ENCODE measurements around the gene AFG3L2.

AFG3L2 gene

GRCh38 chr18:12315911-12316310 lies 61.1 kb downstream of the AFG3L2 start:
- Histone ChIP-seq H3K27ac (ENCODE audit: low read depth in 2 of 2, low read length in 2 of 2) (peak overlapping the region in 1 of 2 donors; percentile 13), H3K4me3 (ENCODE audit: low read length in 2 of 2) (no peak overlapping the region), H3K36me3 (ENCODE audit: control insufficient read depth in 2 of 2, insufficient read depth in 2 of 2, low read length in 2 of 2) (peaks cover 0 to 5% of the 10 kb centered on the region in 2 donors), H3K4me1 (ENCODE audit: control insufficient read depth in 2 of 2, insufficient read depth in 2 of 2, low read length in 2 of 2) (peaks cover 3 to 7% of the 10 kb centered on the region in 2 donors), H3K9me3 (ENCODE audit: control insufficient read depth in 2 of 2, low read length in 2 of 2) (no peaks in the 10 kb centered on the region), H3K9ac (ENCODE audit: low read depth in 1 of 2, low read length in 2 of 2) (no peak overlapping the region), H3K27me3 (ENCODE audit: control insufficient read depth in 2 of 2, insufficient read depth in 2 of 2, low read length in 2 of 2) (no peaks in the 10 kb centered on the region)

GRCh38 chr18:12315490-12315889 lies 61.5 kb downstream of the AFG3L2 start:
- Histone ChIP-seq H3K9ac (ENCODE audit: low read depth in 1 of 2, low read length in 2 of 2) (no peak overlapping the region), H3K27me3 (ENCODE audit: control insufficient read depth in 2 of 2, insufficient read depth in 2 of 2, low read length in 2 of 2) (no peaks in the 10 kb centered on the region), H3K4me3 (ENCODE audit: low read length in 2 of 2) (no peak overlapping the region), H3K9me3 (ENCODE audit: control insufficient read depth in 2 of 2, low read length in 2 of 2) (no peaks in the 10 kb centered on the region), H3K4me1 (ENCODE audit: control insufficient read depth in 2 of 2, insufficient read depth in 2 of 2, low read length in 2 of 2) (peaks cover 3 to 7% of the 10 kb centered on the region in 2 donors), H3K36me3 (ENCODE audit: control insufficient read depth in 2 of 2, insufficient read depth in 2 of 2, low read length in 2 of 2) (peaks cover 0 to 2% of the 10 kb centered on the region in 2 donors), H3K27ac (ENCODE audit: low read depth in 2 of 2, low read length in 2 of 2) (no peak overlapping the region)

DNA sequence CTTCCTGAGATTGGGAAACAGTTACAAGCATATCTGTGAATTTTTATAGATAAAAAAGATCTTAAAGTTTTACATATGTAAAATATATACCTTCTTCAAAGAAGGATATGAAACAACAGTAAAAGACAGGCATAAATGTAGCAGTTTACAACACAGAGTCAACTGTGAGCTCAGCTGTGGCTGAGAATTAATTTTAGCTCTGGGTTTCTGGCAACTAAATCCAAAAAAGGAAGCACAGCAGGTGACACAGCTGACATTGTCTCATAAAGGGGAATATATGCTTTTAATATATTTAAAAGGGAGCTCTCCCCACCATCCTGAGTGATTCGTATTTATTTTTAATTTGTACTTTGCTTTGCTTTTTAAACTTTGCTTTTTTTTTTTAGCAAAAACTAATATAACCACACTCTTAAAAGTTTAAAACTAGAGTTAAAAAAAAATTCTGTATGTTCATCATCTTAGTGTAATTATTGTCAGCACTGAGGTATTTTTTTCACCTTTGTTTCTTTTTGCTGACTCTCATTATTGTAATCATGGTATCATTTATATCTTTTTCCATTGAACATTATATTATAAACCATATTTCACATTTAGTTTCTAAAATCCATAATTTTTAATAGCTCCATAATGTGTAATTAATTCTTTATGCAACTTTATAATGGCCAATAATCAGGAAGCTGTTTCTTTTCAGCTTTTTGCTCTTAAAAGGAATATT lies 62.3 kb downstream of the AFG3L2 start:
- no peak overlapping the region for H3K27ac ChIP-seq (ENCODE audit: low read depth in 2 of 2, low read length in 2 of 2)
- H3K27me3 ChIP-seq (ENCODE audit: control insufficient read depth in 2 of 2, insufficient read depth in 2 of 2, low read length in 2 of 2): peaks cover 2% of the 10 kb centered on the region in 2 donors
- H3K9ac ChIP-seq (ENCODE audit: low read depth in 1 of 2, low read length in 2 of 2): no peak overlapping the region
- H3K4me3 ChIP-seq (ENCODE audit: low read length in 2 of 2): no peak overlapping the region
- peaks cover 3 to 9% of the 10 kb centered on the region in 2 donors for H3K4me1 ChIP-seq (ENCODE audit: control insufficient read depth in 2 of 2, insufficient read depth in 2 of 2, low read length in 2 of 2)
- no peaks in the 10 kb centered on the region for H3K36me3 ChIP-seq (ENCODE audit: control insufficient read depth in 2 of 2, insufficient read depth in 2 of 2, low read length in 2 of 2)
- H3K9me3 ChIP-seq (ENCODE audit: control insufficient read depth in 2 of 2, low read length in 2 of 2): no peaks in the 10 kb centered on the region

DNA sequence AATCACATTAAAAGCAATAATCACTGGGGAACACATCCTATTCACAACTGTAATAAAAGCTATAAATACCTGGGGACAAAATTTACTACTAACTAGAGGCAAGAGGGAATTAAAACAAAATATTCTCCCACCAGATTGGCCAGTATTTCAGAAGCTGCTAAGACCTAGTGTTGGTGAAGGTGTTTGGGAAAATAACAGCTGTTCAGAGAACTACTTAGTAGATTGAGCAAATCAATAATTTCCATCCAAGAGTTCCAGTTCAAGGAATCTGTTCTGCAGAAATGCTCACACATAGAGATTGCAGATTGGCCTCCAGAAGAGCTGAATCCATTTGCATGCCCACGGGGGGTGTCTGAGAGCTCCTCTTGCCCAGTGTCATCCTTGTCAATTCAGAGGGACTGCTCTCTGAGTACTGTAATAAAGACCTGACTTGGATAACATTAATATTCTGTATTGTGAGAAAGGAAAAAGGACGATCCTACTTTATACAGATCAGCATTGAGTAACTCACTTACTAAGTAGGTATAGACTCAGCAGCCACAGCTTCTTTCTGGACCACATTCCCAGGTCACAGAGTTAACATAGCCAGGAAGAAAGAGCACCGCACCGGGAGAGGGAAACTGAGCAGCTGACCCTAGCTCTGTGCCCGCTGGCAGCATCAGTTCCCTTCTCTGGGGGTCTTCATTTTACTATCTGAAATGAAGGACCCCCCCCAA lies 63.3 kb downstream of the AFG3L2 start:
- peaks cover 4 to 6% of the 10 kb centered on the region in 2 donors for H3K27me3 ChIP-seq (ENCODE audit: control insufficient read depth in 2 of 2, insufficient read depth in 2 of 2, low read length in 2 of 2)
- peaks cover 3 to 13% of the 10 kb centered on the region in 2 donors for H3K4me1 ChIP-seq (ENCODE audit: control insufficient read depth in 2 of 2, insufficient read depth in 2 of 2, low read length in 2 of 2)
- H3K9me3 ChIP-seq (ENCODE audit: control insufficient read depth in 2 of 2, low read length in 2 of 2): no peaks in the 10 kb centered on the region
- no peak overlapping the region for H3K9ac ChIP-seq (ENCODE audit: low read depth in 1 of 2, low read length in 2 of 2)
- no peaks in the 10 kb centered on the region for H3K36me3 ChIP-seq (ENCODE audit: control insufficient read depth in 2 of 2, insufficient read depth in 2 of 2, low read length in 2 of 2)
- H3K4me3 ChIP-seq (ENCODE audit: low read length in 2 of 2): no peak overlapping the region
- no peak overlapping the region for H3K27ac ChIP-seq (ENCODE audit: low read depth in 2 of 2, low read length in 2 of 2)

DNA sequence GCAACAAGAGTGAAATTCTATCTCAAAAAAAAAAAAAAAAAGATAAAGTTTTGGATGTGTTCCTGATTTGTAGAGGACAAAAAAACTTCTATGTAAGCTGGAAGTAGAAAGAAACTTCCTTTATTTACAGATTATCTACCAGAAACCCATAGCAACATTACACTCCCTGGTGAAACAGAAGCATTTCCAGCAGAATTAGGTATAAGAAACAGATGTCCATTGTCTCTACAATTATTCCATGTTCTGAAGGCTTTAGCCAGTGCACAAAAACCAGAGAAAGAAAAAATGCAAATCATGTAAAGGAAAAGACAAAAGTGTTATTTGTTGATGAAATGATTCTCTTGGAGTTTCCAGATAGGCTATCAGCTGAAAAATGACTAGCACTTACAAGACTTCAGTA lies 64.1 kb downstream of the AFG3L2 start:
- Histone ChIP-seq H3K4me3 (ENCODE audit: low read length in 2 of 2) (no peak overlapping the region), H3K4me1 (ENCODE audit: control insufficient read depth in 2 of 2, insufficient read depth in 2 of 2, low read length in 2 of 2) (peaks cover 3 to 13% of the 10 kb centered on the region in 2 donors), H3K9ac (ENCODE audit: low read depth in 1 of 2, low read length in 2 of 2) (no peak overlapping the region), H3K27ac (ENCODE audit: low read depth in 2 of 2, low read length in 2 of 2) (no peak overlapping the region), H3K27me3 (ENCODE audit: control insufficient read depth in 2 of 2, insufficient read depth in 2 of 2, low read length in 2 of 2) (peaks cover 4 to 6% of the 10 kb centered on the region in 2 donors), H3K36me3 (ENCODE audit: control insufficient read depth in 2 of 2, insufficient read depth in 2 of 2, low read length in 2 of 2) (no peaks in the 10 kb centered on the region), H3K9me3 (ENCODE audit: control insufficient read depth in 2 of 2, low read length in 2 of 2) (no peaks in the 10 kb centered on the region)

- Histone ChIP-seq H3K9me3 (ENCODE audit: control insufficient read depth in 2 of 2, low read length in 2 of 2) (no peaks in the 10 kb centered on the region), H3K27ac (ENCODE audit: low read depth in 2 of 2, low read length in 2 of 2) (no peak overlapping the region), H3K36me3 (ENCODE audit: control insufficient read depth in 2 of 2, insufficient read depth in 2 of 2, low read length in 2 of 2) (no peaks in the 10 kb centered on the region), H3K4me1 (ENCODE audit: control insufficient read depth in 2 of 2, insufficient read depth in 2 of 2, low read length in 2 of 2) (peaks cover 5 to 10% of the 10 kb centered on the region in 2 donors), H3K4me3 (ENCODE audit: low read length in 2 of 2) (no peak overlapping the region), H3K27me3 (ENCODE audit: control insufficient read depth in 2 of 2, insufficient read depth in 2 of 2, low read length in 2 of 2) (peaks cover 12 to 16% of the 10 kb centered on the region in 2 donors), H3K9ac (ENCODE audit: low read depth in 1 of 2, low read length in 2 of 2) (no peak overlapping the region)
These were observed 66.3 kb downstream of the AFG3L2 start for GRCh38 chr18:12310762-12311161.

DNA sequence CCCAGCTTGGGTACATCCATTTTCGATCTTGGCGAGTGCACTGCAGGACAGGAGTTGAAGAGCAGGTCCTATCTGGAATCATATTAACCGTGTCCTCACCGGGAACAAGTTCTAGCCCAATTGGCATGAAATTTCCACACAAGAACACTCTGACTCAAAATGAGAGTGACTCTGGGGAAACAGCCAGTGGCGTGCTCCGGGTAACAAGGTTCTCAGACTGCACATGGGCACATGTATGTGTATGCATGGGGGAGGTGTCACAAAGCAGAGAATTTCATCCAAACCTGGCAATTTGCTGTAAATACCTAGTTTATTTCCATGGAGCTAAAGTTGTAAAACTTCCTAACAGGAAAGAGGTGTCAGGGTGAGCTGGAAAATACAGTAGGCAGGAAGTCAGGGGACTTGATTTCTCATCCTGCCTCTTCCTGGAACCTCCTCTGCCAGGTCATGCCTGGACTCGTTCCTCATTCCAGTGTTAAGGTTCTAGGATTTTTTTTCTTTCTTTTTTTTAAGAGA lies 67.3 kb downstream of the AFG3L2 start:
- no peak overlapping the region for H3K27ac ChIP-seq (ENCODE audit: low read depth in 2 of 2, low read length in 2 of 2)
- no peak overlapping the region for H3K9ac ChIP-seq (ENCODE audit: low read depth in 1 of 2, low read length in 2 of 2)
- H3K9me3 ChIP-seq (ENCODE audit: control insufficient read depth in 2 of 2, low read length in 2 of 2): no peaks in the 10 kb centered on the region
- H3K4me3 ChIP-seq (ENCODE audit: low read length in 2 of 2): peak overlapping the region; percentile 6 to 14
- no peaks in the 10 kb centered on the region for H3K36me3 ChIP-seq (ENCODE audit: control insufficient read depth in 2 of 2, insufficient read depth in 2 of 2, low read length in 2 of 2)
- peaks cover 16 to 23% of the 10 kb centered on the region in 2 donors for H3K27me3 ChIP-seq (ENCODE audit: control insufficient read depth in 2 of 2, insufficient read depth in 2 of 2, low read length in 2 of 2)
- H3K4me1 ChIP-seq (ENCODE audit: control insufficient read depth in 2 of 2, insufficient read depth in 2 of 2, low read length in 2 of 2): peaks cover 2 to 10% of the 10 kb centered on the region in 2 donors

DNA sequence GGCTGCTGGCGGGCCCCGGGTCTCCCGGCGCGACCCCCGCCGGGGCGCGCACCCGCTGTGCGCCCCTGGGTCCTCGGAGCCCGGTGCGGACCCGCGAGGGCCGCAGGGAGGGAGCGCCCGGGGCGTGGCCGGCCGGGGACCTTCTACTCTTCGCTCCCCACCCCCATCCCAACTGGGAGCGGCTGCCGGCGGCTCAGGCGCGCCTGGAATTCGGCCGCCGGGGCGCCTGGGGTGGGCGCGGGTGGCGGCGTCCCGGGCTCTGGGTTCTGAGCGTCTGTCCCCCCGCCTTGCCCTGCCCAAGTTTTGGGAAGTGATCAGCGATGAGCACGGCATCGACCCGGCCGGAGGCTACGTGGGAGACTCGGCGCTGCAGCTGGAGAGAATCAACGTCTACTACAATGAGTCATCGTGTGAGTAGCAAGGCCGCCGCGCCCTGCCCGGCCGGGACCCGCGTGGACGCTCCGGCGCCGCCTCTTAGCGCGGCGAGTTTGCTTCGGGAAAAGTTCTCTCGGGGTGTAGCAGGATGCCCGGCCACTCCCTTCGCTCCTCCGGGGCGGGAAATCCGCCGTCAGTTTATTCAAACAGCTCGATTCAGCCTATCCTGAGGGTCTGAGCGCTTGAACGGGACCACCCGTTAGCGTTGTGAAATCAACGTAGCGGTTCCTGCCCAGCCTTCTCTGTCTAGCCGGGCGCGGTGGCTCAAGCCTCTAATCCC lies 68.5 kb downstream of the AFG3L2 start:
- Histone ChIP-seq H3K27ac (ENCODE audit: low read depth in 2 of 2, low read length in 2 of 2) (peak overlapping the region; percentile 82 to 83), H3K27me3 (ENCODE audit: control insufficient read depth in 2 of 2, insufficient read depth in 2 of 2, low read length in 2 of 2) (peaks cover 16 to 23% of the 10 kb centered on the region in 2 donors), H3K9ac (ENCODE audit: low read depth in 1 of 2, low read length in 2 of 2) (peak overlapping the region; percentile 43 to 73), H3K9me3 (ENCODE audit: control insufficient read depth in 2 of 2, low read length in 2 of 2) (no peaks in the 10 kb centered on the region), H3K4me3 (ENCODE audit: low read length in 2 of 2) (peak overlapping the region; percentile 63 to 69), H3K4me1 (ENCODE audit: control insufficient read depth in 2 of 2, insufficient read depth in 2 of 2, low read length in 2 of 2) (peaks cover 2 to 8% of the 10 kb centered on the region in 2 donors), H3K36me3 (ENCODE audit: control insufficient read depth in 2 of 2, insufficient read depth in 2 of 2, low read length in 2 of 2) (no peaks in the 10 kb centered on the region)

DNA sequence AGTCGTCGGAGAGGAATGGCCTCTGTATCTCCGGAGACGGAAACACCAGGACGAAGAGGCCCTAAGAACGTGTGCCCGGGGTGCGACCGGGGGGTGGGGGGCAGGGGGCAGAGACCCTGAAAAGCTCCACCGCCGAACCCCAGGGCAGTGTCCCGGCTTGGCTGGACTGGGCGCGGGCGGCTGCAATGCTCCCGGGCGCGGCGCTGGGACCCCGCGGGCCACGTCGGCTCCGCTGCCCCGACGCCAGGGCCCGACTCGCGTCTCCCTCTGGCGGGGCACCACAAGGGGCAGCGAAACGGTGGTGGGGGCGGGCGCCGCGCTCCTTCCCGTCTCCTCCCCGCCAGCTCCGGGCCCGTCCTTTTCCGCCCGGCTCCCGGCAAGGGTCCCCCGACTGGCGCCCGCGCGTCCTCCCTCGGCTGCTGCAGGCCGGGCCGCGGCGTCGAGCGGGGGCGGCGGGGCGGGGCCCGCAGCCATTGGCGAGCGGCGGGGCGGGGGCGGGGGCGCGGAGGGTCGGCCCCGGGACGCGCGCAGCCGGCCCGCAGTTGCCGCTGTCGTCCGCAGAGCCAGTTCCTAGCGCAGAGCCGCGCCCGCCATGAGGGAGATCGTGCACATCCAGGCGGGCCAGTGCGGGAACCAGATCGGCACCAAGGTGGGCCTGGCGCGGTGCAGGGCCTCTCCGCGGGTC lies 69.2 kb downstream of the AFG3L2 start, which contains the start of gene TUBB6:
Gene TUBB6, plus strand, starts transcription at position 541 of the 685 bp plus-strand sequence. Its CDS starts 52 bp downstream, at position 593.
- Histone ChIP-seq H3K9me3 (ENCODE audit: control insufficient read depth in 2 of 2, low read length in 2 of 2) (no peaks in the 10 kb centered on the region), H3K27ac (ENCODE audit: low read depth in 2 of 2, low read length in 2 of 2) (peak within 1 kb of the TSS; percentile 83), H3K9ac (ENCODE audit: low read depth in 1 of 2, low read length in 2 of 2) (peak within 1 kb of the TSS; percentile 60 to 73), H3K27me3 (ENCODE audit: control insufficient read depth in 2 of 2, insufficient read depth in 2 of 2, low read length in 2 of 2) (peaks cover 16 to 23% of the 10 kb centered on the region in 2 donors), H3K4me1 (ENCODE audit: control insufficient read depth in 2 of 2, insufficient read depth in 2 of 2, low read length in 2 of 2) (peaks cover 2 to 8% of the 10 kb centered on the region in 2 donors), H3K36me3 (ENCODE audit: control insufficient read depth in 2 of 2, insufficient read depth in 2 of 2, low read length in 2 of 2) (no peaks in the 10 kb centered on the region), H3K4me3 (ENCODE audit: low read length in 2 of 2) (peak within 1 kb of the TSS; percentile 63 to 69)
